HEK293 (cell line): ENCODE results near the gene ZSCAN25.

Experiments
- CTCF ChIA-PET: fragments of 350-600 bp; formaldehyde crosslinking; extraction: SDS; loops from one replicate; lab custom pipeline; 2021; ENCODE audit warnings: antibody characterized with exemption; lab: Yijun Ruan, JAX
- POLR2A ChIA-PET: fragments of 300-600 bp; formaldehyde crosslinking; extraction: SDS; loops from one replicate; lab custom pipeline; 2020; ENCODE audit warnings: antibody characterized with exemption, inconsistent platforms; lab: Yijun Ruan, JAX
- H3K27ac ChIP-seq: fragments of 200-500 bp; sonication (Bioruptor generic); 2 replicates; pipeline ENCODE4 v1.5.1; 2014; ENCODE audit warnings: low read depth, low read length, control low read depth, inconsistent platforms; ENCODE audit errors: extremely low read depth
- H3K36me3 ChIP-seq, 2 experiments: fragments of 200-500 bp in 1 of 2; sonication (Bioruptor generic) in 1 of 2; 1 replicate in 1 of 2; 2 replicates in 1 of 2; pipeline ENCODE4 v1.5.1; 2014 to 2017; ENCODE audit warnings: inconsistent platforms in 2 of 2, low read length in 2 of 2; ENCODE audit not compliant: control insufficient read depth in 2 of 2, insufficient read depth in 1 of 2
- H3K4me1 ChIP-seq: fragments of 200-500 bp; sonication (Bioruptor generic); 2 replicates; pipeline ENCODE4 v1.5.1; 2014; ENCODE audit warnings: mild to moderate bottlenecking, low read length, inconsistent platforms; ENCODE audit not compliant: control insufficient read depth, insufficient read depth
- H3K4me3 ChIP-seq: 2 replicates; pipeline ENCODE4 v1.5.1; 2011; ENCODE audit warnings: low read depth, mild to moderate bottlenecking, control low read depth, low read length, moderate library complexity
- H3K9me3 ChIP-seq: fragments of 200-500 bp; sonication (Bioruptor generic); 2 replicates; pipeline ENCODE4 v1.5.1; 2014; ENCODE audit warnings: low read depth, low read length, inconsistent platforms; ENCODE audit not compliant: control insufficient read depth, insufficient read depth
- BCL11A ChIP-seq: fragments of 450-650 bp; formaldehyde crosslinking; IDR thresholded peaks from 2 replicates; pipeline ENCODE4 v1.5.1; 2016; ENCODE audit warnings: low read depth, missing biosample characterization, missing genetic modification characterization
- BCL6B ChIP-seq: fragments of 450-650 bp; formaldehyde crosslinking; IDR thresholded peaks from 2 replicates; pipeline ENCODE4 v1.5.1; 2017; ENCODE audit warnings: missing biosample characterization, missing genetic modification characterization
- EGR2 ChIP-seq: fragments of 450-650 bp; formaldehyde crosslinking; IDR thresholded peaks from 2 replicates; pipeline ENCODE4 v1.5.1; 2016; ENCODE audit warnings: low read depth, missing biosample characterization, missing genetic modification characterization
- HOXD13 ChIP-seq: sonication (generic); formaldehyde crosslinking; IDR thresholded peaks from 2 replicates; pipeline ENCODE4 v1.8.0; 2022; ENCODE audit warnings: missing genetic modification reagents, borderline replicate concordance
- KLF8 ChIP-seq: fragments of 450-650 bp; formaldehyde crosslinking; IDR thresholded peaks from 2 replicates; pipeline ENCODE4 v1.5.1; 2016; ENCODE audit warnings: missing biosample characterization, missing genetic modification characterization
- OSR2 ChIP-seq: fragments of 450-650 bp; formaldehyde crosslinking; IDR thresholded peaks from 2 replicates; pipeline ENCODE4 v1.5.1; 2016; ENCODE audit warnings: missing biosample characterization, missing genetic modification characterization
- PRDM1 ChIP-seq: fragments of 450-650 bp; formaldehyde crosslinking; IDR thresholded peaks from 2 replicates; pipeline ENCODE4; 2016; ENCODE audit warnings: missing biosample characterization, missing genetic modification characterization
- SALL2 ChIP-seq: fragments of 450-650 bp; formaldehyde crosslinking; IDR thresholded peaks from 2 replicates; pipeline ENCODE4 v1.5.0; 2017; ENCODE audit warnings: missing biosample characterization, mild to moderate bottlenecking, missing genetic modification characterization, borderline replicate concordance
- SP7 ChIP-seq: fragments of 450-650 bp; formaldehyde crosslinking; IDR thresholded peaks from 2 replicates; pipeline ENCODE4 v1.5.1; 2016; ENCODE audit warnings: missing biosample characterization, missing genetic modification characterization
- ZFHX2 ChIP-seq: fragments of 450-650 bp; formaldehyde crosslinking; conservative IDR thresholded peaks from 2 replicates; pipeline ENCODE4 v1.5.1; 2016; ENCODE audit warnings: missing biosample characterization, missing genetic modification characterization
- ZNF112 ChIP-seq: fragments of 450-650 bp; formaldehyde crosslinking; IDR thresholded peaks from 2 replicates; pipeline ENCODE4 v1.5.0; 2017; ENCODE audit warnings: missing biosample characterization, missing genetic modification characterization
- ZNF114 ChIP-seq: fragments of 450-650 bp; formaldehyde crosslinking; IDR thresholded peaks from 2 replicates; pipeline ENCODE4 v1.5.0; 2017; ENCODE audit warnings: missing biosample characterization, missing genetic modification characterization
- ZNF174 ChIP-seq: fragments of 450-650 bp; formaldehyde crosslinking; IDR thresholded peaks from 2 replicates; pipeline ENCODE4 v1.5.0; 2017; ENCODE audit warnings: missing biosample characterization, mild to moderate bottlenecking, missing genetic modification characterization
- ZNF510 ChIP-seq: fragments of 450-650 bp; formaldehyde crosslinking; IDR thresholded peaks from 2 replicates; pipeline ENCODE4 v1.5.1; 2018; ENCODE audit warnings: mild to moderate bottlenecking, missing genetic modification characterization, missing biosample characterization; ENCODE audit not compliant: insufficient replicate concordance
- ZNF530 ChIP-seq: fragments of 450-650 bp; formaldehyde crosslinking; IDR thresholded peaks from 2 replicates; pipeline ENCODE4 v1.5.1; 2016; ENCODE audit warnings: low read depth, missing biosample characterization, missing genetic modification characterization
- ZNF558 ChIP-seq: fragments of 450-650 bp; formaldehyde crosslinking; IDR thresholded peaks from 2 replicates; pipeline ENCODE4 v1.5.1; 2016; ENCODE audit warnings: missing biosample characterization, missing genetic modification characterization
- ZNF658 ChIP-seq: fragments of 450-650 bp; formaldehyde crosslinking; IDR thresholded peaks from 2 replicates; pipeline ENCODE4; 2016; ENCODE audit warnings: missing biosample characterization, missing genetic modification characterization
- ZNF704 ChIP-seq: fragments of 450-650 bp; formaldehyde crosslinking; IDR thresholded peaks from 2 replicates; pipeline ENCODE4 v1.5.1; 2016; ENCODE audit warnings: missing biosample characterization, missing genetic modification characterization
- ZNF747 ChIP-seq: fragments of 450-650 bp; formaldehyde crosslinking; IDR thresholded peaks from 2 replicates; pipeline ENCODE4 v1.5.1; 2016; ENCODE audit warnings: missing biosample characterization, missing genetic modification characterization
- ZSCAN23 ChIP-seq: fragments of 450-650 bp; formaldehyde crosslinking; IDR thresholded peaks from 2 replicates; pipeline ENCODE4 v1.5.1; 2016; ENCODE audit warnings: missing biosample characterization, missing genetic modification characterization
- TF ChIP-seq, protein P1 (sequence below): fragments of 450-650 bp; formaldehyde crosslinking; IDR thresholded peaks from 2 replicates; pipeline ENCODE4 v1.5.1; 2016; ENCODE audit warnings: missing biosample characterization, missing genetic modification characterization
- TF ChIP-seq, protein P2 (sequence below): sonication (generic); formaldehyde crosslinking; IDR thresholded peaks from 2 replicates; pipeline ENCODE4 v1.8.1; 2022; ENCODE audit warnings: mild to moderate bottlenecking, moderate library complexity, missing genetic modification reagents
- TF ChIP-seq, protein P3 (sequence below): fragments of 450-650 bp; formaldehyde crosslinking; IDR thresholded peaks from 2 replicates; pipeline ENCODE4 v1.5.1; 2017; ENCODE audit warnings: missing biosample characterization, mild to moderate bottlenecking, missing genetic modification characterization, moderate library complexity

Gene ZSCAN25

GRCh38 chr7:99672573-99672972 lies 55.8 kb downstream of the ZSCAN25 start:
- TF ChIP-seq, protein P1, sequence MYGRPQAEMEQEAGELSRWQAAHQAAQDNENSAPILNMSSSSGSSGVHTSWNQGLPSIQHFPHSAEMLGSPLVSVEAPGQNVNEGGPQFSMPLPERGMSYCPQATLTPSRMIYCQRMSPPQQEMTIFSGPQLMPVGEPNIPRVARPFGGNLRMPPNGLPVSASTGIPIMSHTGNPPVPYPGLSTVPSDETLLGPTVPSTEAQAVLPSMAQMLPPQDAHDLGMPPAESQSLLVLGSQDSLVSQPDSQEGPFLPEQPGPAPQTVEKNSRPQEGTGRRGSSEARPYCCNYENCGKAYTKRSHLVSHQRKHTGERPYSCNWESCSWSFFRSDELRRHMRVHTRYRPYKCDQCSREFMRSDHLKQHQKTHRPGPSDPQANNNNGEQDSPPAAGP (tag by site-specific recombination), result no peak
- TF ChIP-seq OSR2 (no peak), ZSCAN23 (tag by site-specific recombination) (no peak), HOXD13 (CRISPR knock-in tag) (no peak), ZNF747 (tag by site-specific recombination) (no peak), SALL2 (tag by site-specific recombination) (no peak), ZNF114 (tag by site-specific recombination) (no peak)
- TF ChIP-seq, protein P2, sequence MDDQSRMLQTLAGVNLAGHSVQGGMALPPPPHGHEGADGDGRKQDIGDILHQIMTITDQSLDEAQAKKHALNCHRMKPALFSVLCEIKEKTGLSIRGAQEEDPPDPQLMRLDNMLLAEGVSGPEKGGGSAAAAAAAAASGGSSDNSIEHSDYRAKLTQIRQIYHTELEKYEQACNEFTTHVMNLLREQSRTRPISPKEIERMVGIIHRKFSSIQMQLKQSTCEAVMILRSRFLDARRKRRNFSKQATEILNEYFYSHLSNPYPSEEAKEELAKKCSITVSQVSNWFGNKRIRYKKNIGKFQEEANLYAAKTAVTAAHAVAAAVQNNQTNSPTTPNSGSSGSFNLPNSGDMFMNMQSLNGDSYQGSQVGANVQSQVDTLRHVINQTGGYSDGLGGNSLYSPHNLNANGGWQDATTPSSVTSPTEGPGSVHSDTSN, result no peak
- H3K36me3 ChIP-seq, result peaks cover 0 to 36% of the 10 kb centered on the region in 2 experiments; a peak in 1 of 3 replicates
- no peaks in the 10 kb centered on the region for H3K9me3 ChIP-seq
- H3K4me3 ChIP-seq, result no peak overlapping the region
- H3K27ac ChIP-seq, result no peak overlapping the region
- ChIA-PET POLR2A (no interaction called here), CTCF (no interaction called here)
- no peaks in the 10 kb centered on the region for H3K4me1 ChIP-seq

DNA sequence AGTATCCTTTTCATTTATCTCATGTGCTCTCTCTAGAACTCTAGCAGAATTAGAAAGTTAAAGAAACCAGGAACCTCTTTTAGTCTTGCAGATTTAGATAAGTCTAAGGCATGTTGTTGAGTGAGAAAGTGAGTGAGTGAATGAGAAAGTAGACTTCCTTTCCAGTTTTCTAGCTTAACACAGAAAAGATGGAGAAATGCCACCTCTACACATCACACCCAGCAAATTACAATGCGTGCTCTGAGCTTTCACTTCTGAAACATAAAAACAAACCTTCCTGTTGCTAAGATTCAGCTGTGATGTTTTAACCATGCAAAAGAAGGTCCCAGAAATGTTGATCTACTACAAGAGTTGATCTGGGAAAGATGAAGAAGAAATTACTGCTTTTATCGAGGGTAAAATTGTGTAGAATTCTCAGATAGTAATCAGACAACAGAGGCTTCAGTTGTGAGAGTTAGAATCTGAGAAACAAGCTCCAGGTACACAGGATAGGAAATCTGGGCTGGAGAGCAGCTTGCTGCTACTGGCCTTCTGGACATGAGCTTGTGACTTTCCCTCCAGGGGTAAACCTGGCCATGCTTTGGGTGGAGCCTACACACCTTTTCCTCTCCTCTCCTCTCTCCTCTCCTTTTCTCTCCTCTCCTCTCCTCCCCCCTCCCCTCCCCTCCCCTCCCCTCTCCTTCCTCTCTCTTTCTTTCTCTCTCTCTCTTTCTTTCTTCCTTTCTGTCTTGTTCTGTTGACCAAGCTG lies 58.4 kb downstream of the ZSCAN25 start:
- H3K27ac ChIP-seq, result no peak overlapping the region
- CTCF ChIA-PET, result interaction anchor here (0.7 kb wide), 1 partner anchor 263 kb away, joined by 3 read pairs; no protein-coding TSS in a partner anchor
- H3K4me1 ChIP-seq, result peaks cover 5% of the 10 kb centered on the region
- H3K4me3 ChIP-seq, result no peak overlapping the region
- H3K36me3 ChIP-seq, result peaks cover 0 to 33% of the 10 kb centered on the region in 2 experiments; a peak in 1 of 3 replicates
- H3K9me3 ChIP-seq, result no peaks in the 10 kb centered on the region
- TF ChIP-seq ZNF112 (no peak), PRDM1 (tag by site-specific recombination) (peak; percentile 83)
- POLR2A ChIA-PET, result no interaction called here

GRCh38 chr7:99677013-99677647 lies 60.4 kb downstream of the ZSCAN25 start:
- H3K36me3 ChIP-seq, result peaks cover 0 to 26% of the 10 kb centered on the region in 2 experiments; a peak in 1 of 3 replicates
- peaks cover 5% of the 10 kb centered on the region for H3K4me1 ChIP-seq
- no peaks in the 10 kb centered on the region for H3K9me3 ChIP-seq
- no peak overlapping the region for H3K27ac ChIP-seq
- POLR2A ChIA-PET, result no interaction called here
- H3K4me3 ChIP-seq, result no peak overlapping the region
- CTCF ChIA-PET, result no interaction called here
- TF ChIP-seq ZNF658 (tag by site-specific recombination) (no peak), EGR2 (tag by site-specific recombination) (no peak), KLF8 (tag by site-specific recombination) (no peak), ZNF704 (no peak), ZNF174 (tag by site-specific recombination) (no peak), BCL11A (tag by site-specific recombination) (no peak), ZNF530 (tag by site-specific recombination) (no peak), BCL6B (no peak), ZNF510 (tag by site-specific recombination) (no peak), ZNF558 (tag by site-specific recombination) (no peak), ZFHX2 (tag by site-specific recombination) (no peak), SP7 (no peak)
- TF ChIP-seq, protein P3, sequence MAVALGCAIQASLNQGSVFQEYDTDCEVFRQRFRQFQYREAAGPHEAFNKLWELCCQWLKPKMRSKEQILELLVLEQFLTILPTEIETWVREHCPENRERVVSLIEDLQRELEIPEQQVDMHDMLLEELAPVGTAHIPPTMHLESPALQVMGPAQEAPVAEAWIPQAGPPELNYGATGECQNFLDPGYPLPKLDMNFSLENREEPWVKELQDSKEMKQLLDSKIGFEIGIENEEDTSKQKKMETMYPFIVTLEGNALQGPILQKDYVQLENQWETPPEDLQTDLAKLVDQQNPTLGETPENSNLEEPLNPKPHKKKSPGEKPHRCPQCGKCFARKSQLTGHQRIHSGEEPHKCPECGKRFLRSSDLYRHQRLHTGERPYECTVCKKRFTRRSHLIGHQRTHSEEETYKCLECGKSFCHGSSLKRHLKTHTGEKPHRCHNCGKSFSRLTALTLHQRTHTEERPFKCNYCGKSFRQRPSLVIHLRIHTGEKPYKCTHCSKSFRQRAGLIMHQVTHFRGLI, result no peak
